GM18861 (cell line): Measurements from ENCODE around the gene CCR6.

Experiments used
- ATAC-seq: cut with Tn5 transposase; IDR thresholded peaks from one replicate; pipeline ENCODE4 v1.9.1; 2021; ENCODE audit not compliant: unreplicated experiment

Gene CCR6

DNA sequence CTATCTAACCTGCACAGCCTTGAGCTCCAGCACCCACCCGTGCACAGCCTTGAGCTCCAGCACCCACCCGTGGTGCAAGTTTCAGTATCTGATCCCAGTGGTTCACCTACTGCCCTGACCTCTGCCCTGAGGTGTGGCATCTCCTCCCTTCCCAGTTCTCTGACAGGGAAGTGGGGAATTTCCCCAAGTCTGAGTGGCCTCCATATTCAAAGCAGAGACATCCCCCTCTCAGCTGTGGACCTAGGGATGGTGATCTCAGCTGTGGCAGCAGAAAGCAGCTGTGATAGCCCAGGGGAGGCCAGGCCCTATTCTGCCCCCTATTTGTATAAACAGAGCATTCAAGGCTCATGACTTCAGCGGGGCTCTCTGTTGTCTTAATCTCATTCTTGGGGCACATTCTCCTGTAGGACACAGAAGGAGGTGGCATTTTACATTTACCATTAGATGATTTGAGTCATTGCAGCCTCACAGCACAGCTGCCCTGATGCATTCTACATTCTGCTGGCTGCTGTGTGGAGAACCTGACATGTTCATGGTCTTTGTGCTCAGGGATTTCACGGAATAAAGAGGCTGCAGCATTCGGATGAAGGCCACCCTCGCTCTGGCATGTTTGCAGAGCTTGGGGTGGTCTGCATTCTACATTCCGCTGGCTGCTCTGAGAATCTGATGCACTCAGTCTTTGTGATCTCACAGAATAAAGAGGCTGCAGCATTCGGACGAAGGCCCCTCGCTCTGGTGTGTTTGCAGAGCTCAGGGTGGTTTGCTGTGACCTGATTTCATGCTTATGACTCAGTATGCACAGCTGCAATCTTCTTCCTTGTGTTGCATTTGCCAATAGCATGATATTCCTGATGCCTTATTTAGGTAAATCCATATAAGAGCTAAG lies 17.9 kb downstream of the CCR6 start:
- ATAC-seq, result no peak

DNA sequence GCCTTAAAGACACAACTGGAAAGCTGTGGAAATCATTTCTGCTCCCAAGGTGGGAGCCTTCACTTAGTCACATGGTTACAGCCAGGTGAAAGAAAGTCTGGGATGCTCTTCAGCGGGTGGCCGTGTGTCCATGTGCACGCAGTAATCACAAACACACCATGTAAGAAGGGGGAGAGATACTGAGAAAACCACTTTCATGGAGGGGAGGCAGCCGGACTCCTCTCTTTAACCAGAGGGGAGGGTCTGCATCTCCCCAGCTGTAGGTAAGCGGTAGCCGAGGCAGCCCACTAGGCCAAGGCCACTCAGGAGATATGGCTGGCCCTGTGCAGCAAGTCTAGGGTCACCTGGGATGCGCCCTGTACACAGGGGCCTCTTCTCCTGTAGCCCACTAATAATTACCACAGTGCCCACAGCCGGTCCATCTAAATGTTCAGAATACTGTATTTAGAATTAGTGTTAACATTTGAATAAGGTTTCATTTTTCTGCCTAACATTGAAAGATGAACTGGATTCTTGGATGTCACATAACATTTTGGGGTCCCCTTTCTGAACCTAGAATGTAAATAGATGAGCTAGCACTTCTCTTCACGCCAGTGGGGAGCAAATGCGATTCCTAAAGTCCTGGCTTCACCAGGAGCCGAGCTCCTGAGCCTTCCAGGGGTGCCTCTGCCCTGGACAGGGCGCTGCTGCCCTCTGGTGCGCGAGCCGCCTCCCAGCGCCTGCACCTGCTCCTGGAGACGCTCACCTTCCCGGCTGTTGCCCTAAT lies 19.0 kb downstream of the CCR6 start:
- ATAC-seq, result no peak

DNA sequence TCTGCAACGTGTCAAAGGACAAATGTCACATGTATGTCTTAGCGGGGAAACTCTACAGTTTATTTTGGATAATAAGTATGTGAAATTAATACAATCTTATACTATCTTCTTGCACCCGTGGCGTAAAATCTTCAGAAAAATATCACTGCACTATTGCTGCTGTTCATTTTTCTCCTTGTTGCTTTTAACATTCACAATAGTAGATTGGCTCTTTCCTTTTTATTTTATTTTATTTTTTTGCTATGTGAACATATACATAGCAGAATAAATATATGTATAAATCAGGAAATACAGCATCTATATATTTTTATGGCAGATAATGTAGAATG lies 19.5 kb downstream of the CCR6 start:
- no peak for ATAC-seq

DNA sequence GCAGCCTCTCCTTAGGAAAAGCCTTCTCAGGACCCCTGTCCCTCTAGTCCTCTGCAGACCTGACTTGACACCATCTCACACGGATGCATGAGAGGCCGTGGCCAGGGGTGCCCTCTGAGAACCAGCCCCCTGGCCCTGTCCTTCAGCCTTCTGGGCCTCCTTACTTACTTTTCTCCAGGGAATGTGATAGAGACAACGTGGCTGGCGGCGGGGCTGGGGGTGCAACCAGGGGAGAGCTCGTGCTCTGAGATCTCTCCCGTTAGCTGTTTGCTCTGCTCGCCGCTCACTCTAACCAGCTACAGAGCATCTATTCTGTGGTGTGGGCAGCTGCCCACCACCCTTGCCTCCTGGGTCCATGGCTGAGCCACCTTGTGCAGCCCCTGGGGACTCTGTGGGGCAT lies 20.1 kb downstream of the CCR6 start:
- no peak for ATAC-seq

DNA sequence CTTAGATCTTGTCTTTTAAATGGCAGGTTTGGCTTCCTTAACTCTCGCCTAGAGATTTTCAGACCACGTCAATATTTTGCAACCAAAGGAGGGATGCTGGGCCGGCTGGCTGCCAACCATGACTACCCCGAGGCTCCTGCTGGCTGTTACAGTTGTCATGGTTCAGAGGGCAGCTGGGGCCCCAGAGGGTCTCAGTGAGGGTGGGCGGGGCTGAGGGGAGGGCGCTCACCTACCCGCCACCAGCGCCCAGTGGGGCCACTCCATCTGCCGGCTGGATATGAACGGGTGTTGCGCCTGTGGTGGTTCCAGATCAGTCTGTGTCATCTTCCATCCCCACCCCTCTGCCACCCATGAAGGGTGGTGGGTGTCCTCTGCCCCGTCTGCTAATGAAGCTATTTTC lies 22.6 kb downstream of the CCR6 start:
- no peak for ATAC-seq

DNA sequence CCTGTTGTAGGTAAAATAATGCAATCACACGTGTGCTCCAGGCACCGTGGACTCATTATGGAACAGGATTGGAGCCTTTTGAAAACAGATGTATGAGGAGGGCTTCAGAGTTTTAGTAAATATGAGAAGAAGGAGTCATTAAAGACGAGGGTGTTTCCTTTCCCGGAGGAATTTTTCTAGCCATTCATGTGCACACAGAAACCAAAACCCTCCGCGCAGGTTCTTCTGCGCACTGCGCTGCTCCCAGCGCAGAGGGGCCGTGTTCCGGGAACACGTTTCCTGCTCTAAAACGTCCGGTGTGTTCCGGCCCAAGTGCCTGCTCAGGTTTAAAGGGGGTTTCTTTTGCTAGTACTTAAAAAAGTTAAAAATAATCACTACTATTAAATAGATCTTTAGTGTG lies 23.2 kb downstream of the CCR6 start:
- no peak for ATAC-seq

DNA sequence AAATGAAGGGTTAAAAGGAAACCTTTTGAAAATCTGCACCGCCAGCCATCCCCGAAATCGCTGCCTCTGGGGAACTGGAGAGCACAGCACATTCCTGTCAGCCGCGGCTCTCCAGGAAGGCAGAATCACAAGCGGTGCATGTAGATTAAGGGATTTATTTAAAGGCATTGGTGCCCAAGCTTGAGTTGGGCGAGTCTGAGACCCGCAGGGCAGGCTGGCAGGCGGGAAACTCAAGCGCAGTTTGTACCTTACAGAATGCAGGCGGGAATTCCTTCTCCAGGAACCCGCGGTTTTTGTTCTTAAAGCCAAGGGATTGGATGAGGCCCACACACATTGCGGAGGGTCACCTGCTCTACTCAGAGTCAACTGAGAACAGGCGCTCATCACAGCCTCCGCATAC lies 24.1 kb downstream of the CCR6 start:
- no peak for ATAC-seq

DNA sequence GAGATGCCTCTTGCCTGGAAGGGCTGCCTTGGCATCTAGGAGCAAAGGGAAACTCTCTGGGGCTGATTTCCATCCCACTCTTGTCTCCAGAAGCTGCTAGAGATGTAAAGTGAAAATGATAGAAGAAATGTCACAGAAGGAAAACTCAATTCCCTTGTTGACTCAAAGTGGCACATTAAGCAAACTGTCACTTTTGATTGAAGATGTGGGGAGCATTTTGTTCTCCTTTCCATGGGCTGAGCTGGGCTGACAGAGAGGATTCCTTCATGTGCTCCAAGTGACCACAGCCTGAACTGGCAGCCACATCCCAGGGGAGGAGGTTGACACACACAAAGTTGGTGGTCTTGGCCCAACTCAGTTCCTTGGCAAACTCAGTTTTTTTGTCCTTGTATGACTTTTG lies 25.1 kb downstream of the CCR6 start:
- no peak for ATAC-seq

DNA sequence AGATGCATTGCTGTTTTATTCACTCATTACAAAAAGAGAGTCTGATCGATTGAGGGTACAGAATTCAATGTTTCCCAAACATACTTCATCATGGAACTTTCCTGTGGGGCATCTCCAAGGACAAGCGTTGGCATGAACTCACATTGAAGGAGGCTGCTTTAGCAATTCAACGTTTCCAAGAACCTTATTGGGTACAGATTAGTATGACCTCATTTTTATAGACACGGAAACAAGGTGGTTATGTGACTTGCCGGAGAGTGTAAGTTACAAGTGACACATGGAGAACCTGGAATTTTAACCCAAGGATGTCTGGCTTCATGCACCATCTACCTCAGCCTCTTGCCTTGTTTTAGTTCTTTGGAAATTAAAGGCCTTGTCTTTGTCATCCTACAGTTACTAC lies 26.1 kb downstream of the CCR6 start:
- no peak for ATAC-seq

DNA sequence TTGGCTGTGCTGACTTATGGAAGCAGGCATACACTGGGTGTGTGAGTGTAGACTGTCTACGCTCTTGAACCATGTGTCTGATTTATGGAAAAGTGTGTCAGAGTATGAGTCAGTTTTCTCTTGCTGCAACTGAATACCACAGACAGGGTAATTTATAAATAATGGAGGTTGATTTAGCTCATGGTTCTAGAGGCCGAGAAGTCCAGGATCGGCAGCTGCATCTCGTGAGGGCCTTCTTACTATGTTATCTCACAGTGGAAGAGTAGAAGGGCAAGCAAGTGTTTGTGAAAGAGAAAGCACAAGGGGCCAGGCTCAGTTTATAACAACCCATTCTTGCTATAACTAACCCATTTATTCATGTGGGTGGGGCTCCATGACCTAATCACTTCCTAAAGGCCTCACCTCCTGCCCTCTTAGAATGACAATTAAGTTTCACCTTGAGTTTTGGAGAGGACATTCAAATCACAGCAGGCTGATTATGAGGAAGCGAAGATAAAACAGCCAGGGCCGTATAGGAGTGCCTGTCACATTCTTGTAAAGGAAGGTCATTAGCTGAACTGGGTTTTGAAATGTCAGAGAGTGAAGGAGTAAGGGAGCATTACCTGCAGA lies 28.1 kb downstream of the CCR6 start:
- ATAC-seq, result peak; percentile 39

DNA sequence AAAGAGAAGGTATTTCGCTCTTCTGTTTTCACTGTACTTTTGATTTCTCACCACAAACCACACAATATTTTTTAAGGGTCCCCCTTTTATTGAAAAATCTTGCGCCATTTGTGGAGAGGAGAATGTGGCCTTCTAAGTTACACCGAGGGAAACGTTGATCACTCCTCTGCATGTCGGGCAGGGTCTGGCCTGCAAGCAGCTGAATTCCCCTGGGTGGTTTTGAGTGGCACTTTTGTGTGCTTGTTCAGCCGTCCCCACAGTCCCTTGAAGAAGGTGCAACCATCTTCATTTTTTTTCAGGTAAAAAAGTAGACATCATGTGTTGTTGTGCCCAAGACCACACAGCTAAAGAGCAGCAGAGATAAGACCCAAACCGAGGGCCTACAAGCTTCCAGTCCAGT lies 28.8 kb downstream of the CCR6 start:
- no peak for ATAC-seq

DNA sequence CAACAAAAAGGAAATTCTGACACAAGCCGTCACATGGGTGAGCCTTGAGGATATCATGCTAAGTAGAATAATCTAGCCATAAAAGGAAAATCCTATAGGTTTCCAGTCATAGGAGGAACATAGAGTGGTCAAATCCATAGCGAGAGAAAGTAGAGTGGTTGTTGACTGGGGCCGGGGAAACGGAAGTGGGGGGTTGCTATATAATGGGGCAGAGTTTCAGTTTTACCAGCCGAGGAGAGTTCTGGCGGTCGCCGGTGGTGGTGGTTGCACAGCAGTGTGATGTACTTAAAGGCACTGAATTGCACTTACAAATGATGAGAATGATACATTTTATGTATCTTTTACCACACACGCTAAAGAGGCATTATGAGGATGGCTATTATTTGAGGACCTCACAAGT lies 30.0 kb downstream of the CCR6 start:
- peak; percentile 42 for ATAC-seq

DNA sequence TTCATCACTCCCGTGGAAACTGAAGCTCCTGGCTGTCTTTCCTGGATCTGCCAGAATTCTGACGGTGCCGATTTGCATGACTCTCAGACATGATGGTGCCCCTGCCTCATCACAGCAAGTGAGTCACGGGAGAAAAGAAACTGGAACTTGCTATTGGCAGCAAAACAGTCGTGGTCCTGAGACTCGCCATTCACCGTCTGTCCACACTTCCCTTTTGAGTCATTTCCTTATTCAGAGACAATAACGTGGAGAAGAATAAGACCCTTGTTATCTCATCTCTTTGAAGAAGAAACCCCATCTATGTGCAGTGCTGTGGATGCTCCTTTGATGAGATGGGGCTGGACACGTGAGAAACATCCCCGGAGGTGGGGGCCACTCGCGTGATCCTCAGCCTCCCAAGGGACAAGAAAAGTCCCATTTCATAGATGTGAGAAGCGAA lies 30.6 kb downstream of the CCR6 start:
- ATAC-seq, result peak; percentile 51

DNA sequence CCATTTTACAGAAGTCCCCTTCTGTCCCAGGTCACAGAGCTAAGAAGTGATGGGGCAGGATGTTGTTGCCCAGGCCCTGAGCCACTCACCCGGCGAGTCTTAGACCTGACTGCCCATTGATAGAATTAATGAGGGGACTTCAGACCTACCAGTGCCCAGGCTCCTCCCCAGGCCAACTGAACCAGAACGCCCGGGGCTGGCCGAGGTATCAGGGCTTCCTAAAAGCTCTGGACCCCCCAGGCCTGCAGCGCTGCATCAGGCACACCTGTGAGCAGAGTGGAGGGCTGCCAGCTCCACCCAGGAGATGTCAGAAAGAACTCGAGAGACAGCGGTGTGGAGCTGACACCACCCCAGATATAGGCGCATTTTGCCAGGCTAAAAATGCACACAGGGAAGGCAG lies 31.4 kb downstream of the CCR6 start:
- ATAC-seq, result no peak

DNA sequence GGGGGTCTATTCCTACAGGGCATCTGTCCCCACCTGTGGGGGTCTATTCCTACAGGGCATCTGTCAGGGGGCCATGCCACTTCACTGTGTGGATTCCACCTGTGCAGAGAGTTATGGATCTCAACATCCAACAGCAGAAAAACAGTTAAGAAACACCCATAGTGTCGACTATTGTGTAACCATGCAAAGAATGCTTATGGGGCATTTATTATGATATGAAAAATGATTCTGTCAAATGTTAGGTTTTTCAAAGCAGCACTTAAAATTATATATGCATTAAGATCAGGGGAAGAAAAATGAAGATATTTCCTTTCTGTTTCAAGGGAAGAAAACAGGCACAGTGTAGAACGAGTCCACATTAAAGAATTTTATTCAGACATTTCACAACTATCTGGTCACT lies 32.0 kb downstream of the CCR6 start:
- no peak for ATAC-seq

DNA sequence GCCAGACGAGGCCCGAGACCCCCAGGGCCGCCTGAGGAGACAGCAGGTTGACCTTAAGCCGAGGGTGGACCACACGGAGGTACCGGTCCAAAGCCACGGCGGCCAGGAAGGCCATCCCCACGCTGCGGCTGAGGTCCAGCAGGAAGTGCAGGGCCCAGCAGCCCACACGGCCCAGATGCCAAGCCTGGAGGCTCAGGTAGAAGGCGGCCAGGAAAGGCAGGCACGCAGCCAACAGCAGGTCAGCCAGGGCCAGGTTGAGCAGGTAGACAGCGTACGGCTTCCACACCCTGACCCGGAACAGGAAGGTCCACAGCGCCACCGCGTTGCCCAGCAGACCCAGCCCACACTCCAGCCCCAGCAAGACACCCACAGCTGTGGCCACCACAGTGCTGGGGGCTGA lies 34.5 kb downstream of the CCR6 start:
- no peak for ATAC-seq

DNA sequence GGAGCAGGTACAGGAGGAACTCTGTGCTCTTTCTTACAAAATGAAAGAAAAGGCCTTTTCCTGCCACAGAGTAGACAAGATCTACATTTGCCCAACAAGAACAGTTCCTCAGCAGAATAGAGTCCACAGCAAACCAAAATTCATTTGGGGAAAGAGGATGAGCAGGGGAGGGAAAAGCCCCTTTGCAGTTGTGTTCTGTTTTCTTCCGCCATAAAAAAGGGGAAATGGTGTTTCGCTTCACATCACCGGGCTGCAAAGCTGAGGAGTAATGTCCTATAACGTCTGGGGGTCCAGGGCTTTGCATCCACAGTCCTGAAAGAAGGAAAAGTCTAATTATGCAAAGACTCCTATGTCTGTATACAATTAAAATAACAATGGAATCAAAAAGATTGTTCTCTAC lies 35.0 kb downstream of the CCR6 start, which contains the start of gene GPR31:
Gene GPR31, minus strand, starts transcription at position 118 of the 400 bp plus-strand sequence. CDS start 149 bp downstream, outside the sequence.
- ATAC-seq, result no peak

DNA sequence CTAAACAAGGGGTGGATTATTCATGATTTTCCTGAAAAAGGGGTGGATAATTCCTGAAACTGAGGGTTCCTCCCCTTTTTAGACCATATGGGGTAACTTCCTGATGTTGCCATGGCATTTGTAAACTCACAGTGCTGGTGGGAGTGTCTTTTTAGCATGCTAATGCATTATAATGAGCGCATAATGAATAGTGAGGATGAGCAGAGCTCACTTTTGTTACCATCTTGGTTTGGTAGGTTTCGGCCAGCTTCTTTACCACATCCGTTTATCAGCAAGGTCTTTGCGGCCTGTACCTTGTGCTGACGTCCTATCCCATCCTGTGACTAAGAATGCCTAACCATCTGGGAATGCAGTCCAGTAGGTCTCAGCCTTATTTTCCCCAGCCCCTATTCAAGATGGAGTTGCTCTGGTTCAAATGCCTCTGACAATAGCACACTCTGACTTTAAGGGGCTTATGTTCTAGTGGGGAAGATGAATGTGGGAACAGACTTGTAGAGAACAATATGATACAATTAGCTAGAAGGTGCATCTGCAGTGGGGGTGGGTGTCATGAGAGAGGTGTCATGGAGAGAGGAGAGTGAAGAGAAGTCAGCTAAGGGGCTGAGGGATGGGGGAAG lies 39.1 kb downstream of the CCR6 start:
- no peak for ATAC-seq

DNA sequence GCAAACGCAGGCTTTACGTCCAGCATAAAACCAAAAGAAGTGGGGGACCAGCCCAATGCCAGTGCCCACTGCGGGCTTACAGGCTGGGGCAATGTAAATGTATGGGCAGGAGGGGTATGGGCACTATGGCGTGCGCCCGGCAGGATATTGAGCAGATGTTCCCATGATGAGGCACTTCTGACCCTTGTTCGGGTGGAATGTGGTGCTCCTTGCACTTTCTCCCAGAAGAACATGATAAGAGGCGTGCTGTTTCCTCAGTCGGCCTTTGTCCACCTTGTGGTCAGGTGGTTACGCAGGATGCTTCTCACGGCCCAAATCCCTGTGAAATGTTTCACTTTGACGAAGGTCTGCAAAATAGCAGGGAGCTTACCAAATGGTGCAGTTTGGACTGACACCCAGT lies 39.7 kb downstream of the CCR6 start:
- no peak for ATAC-seq

DNA sequence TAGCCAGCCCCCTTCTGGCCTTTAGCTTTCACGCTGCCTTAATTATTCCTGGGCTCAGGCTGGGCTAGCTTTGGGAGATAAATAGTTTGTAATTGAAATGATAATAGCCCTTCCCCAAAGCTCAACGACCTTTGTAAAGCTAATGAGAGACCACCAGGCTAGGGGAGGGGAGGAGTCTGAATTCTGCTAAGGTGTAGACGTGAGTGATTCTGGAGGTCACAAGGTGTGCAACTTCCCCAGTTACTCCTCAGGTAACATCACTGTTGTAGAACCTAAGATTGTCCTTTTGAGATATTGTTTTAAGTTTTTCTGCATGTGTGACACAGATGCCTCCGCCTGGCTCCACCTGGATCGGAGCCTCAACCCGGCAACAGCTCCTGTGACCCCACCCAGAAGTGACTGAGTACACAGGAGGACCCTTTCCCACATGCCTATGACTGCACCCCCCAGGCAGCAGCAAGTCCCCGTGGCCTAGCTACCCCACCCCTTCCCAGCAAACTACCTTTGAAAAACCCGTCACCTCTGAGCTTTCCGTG lies 40.6 kb downstream of the CCR6 start:
- no peak for ATAC-seq

DNA sequence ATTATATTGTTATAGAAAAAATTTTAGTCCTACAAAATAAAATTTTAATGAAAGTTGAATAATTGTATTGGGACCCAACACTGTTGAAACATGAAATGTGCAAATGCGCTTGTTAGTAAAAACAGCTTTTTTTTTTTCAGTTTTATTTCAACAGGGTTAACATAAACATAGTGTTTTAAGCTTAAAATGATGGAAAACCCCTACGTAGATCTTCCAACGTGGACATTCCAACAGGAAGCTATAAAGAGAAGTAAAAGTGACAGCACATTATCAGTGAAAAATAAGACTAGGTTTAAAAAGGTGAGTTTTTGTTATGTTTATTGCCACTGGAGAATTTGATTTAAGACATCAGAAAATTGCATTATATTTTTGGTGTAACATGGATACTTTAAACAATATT lies 41.4 kb downstream of the CCR6 start:
- no peak for ATAC-seq
